Measurements from ENCODE around the gene GABRA6.

DNA sequence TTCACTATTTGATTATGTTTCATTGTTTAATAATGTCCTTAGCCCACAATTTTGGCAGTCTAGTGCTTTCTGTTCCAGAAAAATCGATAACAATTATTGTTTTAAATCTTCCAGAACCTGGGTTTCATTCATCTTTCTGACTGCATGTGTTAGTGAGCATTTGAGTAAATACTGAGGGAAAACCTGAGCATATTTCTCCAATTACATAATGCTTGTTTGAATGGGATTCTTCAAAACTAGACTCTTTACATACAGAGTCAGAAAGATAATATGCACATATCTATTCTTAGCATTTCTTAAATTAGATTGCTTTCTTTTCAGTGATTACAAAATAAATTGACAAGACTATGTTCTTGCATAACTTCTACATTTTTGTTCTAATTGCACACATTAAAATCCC, 21.9 kb downstream of the GABRA6 start:
- no peak for TF ChIP-seq CTCF (IDR thresholded peaks at IDR 0.05)
- no peak for TF ChIP-seq POLR2AphosphoS5 (IDR thresholded peaks at IDR 0.05)
- TF ChIP-seq POLR2A (IDR thresholded peaks at IDR 0.05): no peak
